Breast epithelium (tissue), 4 donors: Measurements from ENCODE around the gene TP53BP2. TPM values are rescaled to one million over a fixed set of nuclear protein-coding genes. Genes with fewer than 3 reads are reported as not detected.

ENCODE experiments used
- DNase-seq, 2 donors: peaks; one replicate each; pipeline ENCODE4 v3.0.0-alpha.2; 2019; ENCODE audit warnings: low spot score in 2 of 2
- H3K27ac ChIP-seq, 2 donors: fragments of 200-600 bp; sonication (generic) in 1 of 2; one replicate each; pipeline ENCODE4 v1.5.1; 2016 to 2019; ENCODE audit warnings: mild to moderate bottlenecking in 1 of 2
- H3K27me3 ChIP-seq, 2 donors: fragments of 200-600 bp; sonication (generic) in 1 of 2; one replicate each; pipeline versions ENCODE4 v1.5.1 to v1.6.0; 2017 to 2019; ENCODE audit warnings: control low read depth in 1 of 2, mild to moderate bottlenecking in 1 of 2
- H3K36me3 ChIP-seq: fragments of 200-600 bp; one replicate; pipeline ENCODE4 v1.5.1; 2019
- H3K4me1 ChIP-seq, 2 donors: fragments of 200-600 bp; sonication (generic); one replicate each; pipeline ENCODE4 v1.5.1; 2016 to 2019; ENCODE audit warnings: control low read depth in 1 of 2
- H3K4me3 ChIP-seq, 3 donors: fragments of 200-600 bp; sonication (generic); 1 replicate in 2 of 3; 2 replicates in 1 of 3; pipeline ENCODE4 v1.5.1; 2016 to 2019; ENCODE audit warnings: mild to moderate bottlenecking in 3 of 3, moderate library complexity in 2 of 3
- H3K9me3 ChIP-seq, 2 donors: fragments of 200-600 bp; sonication (generic) in 1 of 2; one replicate each; pipeline ENCODE4 v1.5.1; 2016 to 2019; ENCODE audit warnings: control low read depth in 1 of 2
- CTCF ChIP-seq, 3 donors: fragments of 450-650 bp; IDR thresholded peaks; one replicate each; pipeline ENCODE4 v1.5.1; 2016 to 2017; ENCODE audit warnings: antibody characterized with exemption in 3 of 3, mild to moderate bottlenecking in 3 of 3, moderate library complexity in 3 of 3
- POLR2A ChIP-seq: fragments of 450-650 bp; IDR thresholded peaks from one replicate; pipeline ENCODE4 v1.6.1; 2016; ENCODE audit warnings: antibody characterized with exemption, mild to moderate bottlenecking, moderate library complexity
- POLR2AphosphoS5 ChIP-seq, 3 donors: sonication (generic); formaldehyde crosslinking; IDR thresholded peaks; one replicate each; pipeline ENCODE4 v1.6.1; 2017; ENCODE audit warnings: antibody characterized with exemption in 3 of 3
- intact Hi-C: fragments of 100-400 bp; cut with DNase I; formaldehyde crosslinking; loops from one replicate; pipeline ENCODE4 v1.15.1; 2023; ENCODE audit warnings: low total_unique reads
- total RNA-seq, 3 donors: library from RNA; depleted of rRNA; stranded (reverse); fragments of >200 nt; gene quantifications; one replicate each; pipeline ENCODE4 v1.1.0, GENCODE V29; 2016

The TP53BP2 gene
- total RNA-seq, 3 donors from 2014 or later = 31.4 to 46.8 (median 38.0) TPM

DNA sequence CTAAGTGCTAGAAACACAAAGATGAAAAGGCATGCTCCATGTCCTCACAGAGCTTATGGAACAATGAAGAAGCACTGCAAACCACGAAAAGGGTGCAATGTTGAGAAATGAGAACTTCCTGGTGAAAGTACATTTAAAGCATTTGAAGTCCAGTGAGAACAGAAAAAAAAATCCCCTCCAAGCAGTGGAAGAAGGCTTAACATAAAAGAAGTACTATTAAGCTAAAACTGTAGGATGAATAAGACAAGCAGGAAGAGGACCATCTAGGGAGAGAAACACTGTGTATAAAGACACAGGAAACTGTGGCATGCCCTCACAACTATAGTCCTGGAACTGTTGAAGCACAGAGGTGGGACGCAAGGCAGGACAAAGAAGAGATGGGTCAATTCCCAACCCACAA is 10.0 kb downstream of the TP53BP2 start:
- Histone ChIP-seq H3K27me3 (no peaks in the 10 kb centered on the region), H3K4me3 (no peak overlapping the region), H3K9me3 (no peaks in the 10 kb centered on the region), H3K4me1 (peaks cover 4 to 8% of the 10 kb centered on the region in 2 donors), H3K36me3 (no peaks in the 10 kb centered on the region), H3K27ac (no peak overlapping the region)
- TF ChIP-seq POLR2A = no peak
- TF ChIP-seq POLR2AphosphoS5 (IDR thresholded peaks at IDR 0.05) = no peak
- intact Hi-C loops = no loop called here
- DNase-seq = no peak

DNA sequence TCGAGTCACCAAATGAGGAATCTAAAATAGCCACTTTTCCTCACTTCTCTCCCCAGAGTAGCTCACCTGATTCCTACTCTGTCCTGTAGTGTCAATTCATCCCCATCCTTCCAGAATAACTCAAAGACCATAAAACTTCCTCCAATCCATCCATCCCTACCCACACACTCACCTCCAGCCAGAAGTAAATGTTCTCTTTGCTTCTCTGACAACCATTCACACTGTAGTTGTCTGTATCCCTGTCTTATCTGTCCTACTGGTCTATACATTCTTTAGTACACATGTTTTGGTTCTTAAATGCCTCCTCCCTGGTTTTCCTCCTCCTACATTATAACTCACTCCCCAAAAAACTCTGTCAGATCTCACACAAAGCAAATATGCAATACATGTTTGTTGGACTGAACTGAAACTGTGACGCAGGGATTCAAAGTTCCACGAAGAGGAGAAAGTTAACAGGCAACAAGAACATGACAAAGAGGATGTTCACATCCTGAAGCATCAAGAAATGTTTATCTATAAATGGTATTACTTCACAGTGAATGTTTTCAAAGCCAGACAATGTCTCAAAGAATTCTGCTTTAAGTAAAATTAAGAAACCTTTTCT is 11.0 kb downstream of the TP53BP2 start:
- intact Hi-C loops = no loop called here
- DNase-seq = no peak
- H3K4me1 ChIP-seq = peaks cover 4 to 8% of the 10 kb centered on the region in 2 donors
- H3K27me3 ChIP-seq = no peaks in the 10 kb centered on the region
- H3K4me3 ChIP-seq = no peak overlapping the region
- H3K36me3 ChIP-seq = no peaks in the 10 kb centered on the region
- H3K27ac ChIP-seq = peak overlapping the region; percentile 16 to 17
- no peaks in the 10 kb centered on the region for H3K9me3 ChIP-seq
- TF ChIP-seq CTCF (IDR thresholded peaks at IDR 0.05) (no peak), POLR2A (no peak), POLR2AphosphoS5 (IDR thresholded peaks at IDR 0.05) (no peak)

DNA sequence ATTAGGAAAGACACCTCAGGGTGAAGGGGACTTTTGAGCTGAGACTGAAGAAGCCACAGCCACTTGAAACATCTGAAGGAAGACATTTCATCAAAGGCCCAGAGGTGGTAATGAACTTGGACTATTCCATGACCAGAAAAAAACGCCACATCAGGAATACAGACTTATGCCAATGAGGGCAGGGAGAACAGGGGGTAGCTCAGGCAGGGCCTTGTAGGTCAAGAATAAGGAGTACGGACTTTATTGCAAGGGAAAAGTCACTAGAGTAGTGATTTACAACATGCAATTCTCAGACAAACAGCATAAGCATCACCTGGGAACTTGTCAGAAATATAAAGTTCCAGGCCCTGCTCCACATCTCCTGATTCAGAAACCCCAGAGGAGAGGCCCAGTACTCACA is 11.8 kb downstream of the TP53BP2 start:
- Histone ChIP-seq H3K36me3 (no peaks in the 10 kb centered on the region), H3K4me3 (no peak overlapping the region), H3K4me1 (peaks cover 4 to 8% of the 10 kb centered on the region in 2 donors), H3K27me3 (no peaks in the 10 kb centered on the region), H3K9me3 (no peaks in the 10 kb centered on the region), H3K27ac (no peak overlapping the region)
- DNase-seq = no peak
- intact Hi-C loops = no loop called here
- TF ChIP-seq POLR2A = no peak
- no peak for TF ChIP-seq CTCF (IDR thresholded peaks at IDR 0.05)
- TF ChIP-seq POLR2AphosphoS5 (IDR thresholded peaks at IDR 0.05) = no peak

- H3K4me3 ChIP-seq = no peak overlapping the region
- intact Hi-C loops = no loop called here
- TF ChIP-seq POLR2AphosphoS5 (IDR thresholded peaks at IDR 0.05) = no peak
- no peak for TF ChIP-seq POLR2A
- TF ChIP-seq CTCF (IDR thresholded peaks at IDR 0.05) = no peak
- H3K9me3 ChIP-seq = no peaks in the 10 kb centered on the region
- no peaks in the 10 kb centered on the region for H3K36me3 ChIP-seq
- H3K4me1 ChIP-seq = peaks cover 4 to 8% of the 10 kb centered on the region in 2 donors
- DNase-seq = no peak
- peak overlapping the region; percentile 49 to 56 for H3K27ac ChIP-seq
- no peaks in the 10 kb centered on the region for H3K27me3 ChIP-seq
Measured at GRCh38 chr1:223832637-223832943, 13.2 kb downstream of the TP53BP2 start.

DNA sequence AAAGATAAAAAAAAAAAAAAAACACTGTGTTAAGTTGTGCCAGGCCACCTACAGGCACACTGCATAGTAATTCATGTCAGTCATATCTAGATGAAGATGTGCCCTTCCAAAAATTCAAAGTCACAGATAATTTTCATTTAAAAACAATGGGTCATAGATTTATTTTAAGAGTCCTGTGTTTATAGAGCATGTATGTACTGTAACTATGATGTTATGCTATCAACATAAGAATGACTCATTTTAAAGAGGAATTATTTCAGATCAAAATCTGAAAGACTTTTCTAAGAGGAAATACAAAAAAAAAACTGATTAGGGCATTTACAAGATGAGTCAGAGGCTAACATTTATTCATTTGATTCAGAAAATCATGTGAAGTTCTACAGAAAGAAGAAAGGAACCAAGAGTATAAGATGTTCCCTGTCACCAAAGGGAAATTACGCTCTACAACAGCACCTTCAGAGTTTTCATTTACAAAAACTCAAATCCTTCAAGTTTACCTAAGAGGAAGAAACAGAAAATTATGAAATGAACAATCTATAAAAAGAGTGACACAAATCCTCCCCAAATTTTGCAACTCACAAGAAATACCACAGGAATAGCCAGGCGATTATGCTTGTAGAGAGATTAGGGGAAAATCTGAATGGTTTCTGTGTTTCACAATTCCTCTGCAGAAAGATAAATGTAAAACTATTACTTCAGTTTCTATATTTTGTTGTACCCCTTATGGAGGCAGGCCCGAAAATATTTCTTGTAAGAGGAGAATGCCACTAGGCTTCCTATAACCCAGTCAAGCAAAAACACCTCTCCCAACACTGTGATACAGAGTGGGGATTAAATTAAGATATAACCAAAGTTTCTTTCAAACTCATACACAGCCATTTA is 13.8 kb downstream of the TP53BP2 start:
- no peaks in the 10 kb centered on the region for H3K27me3 ChIP-seq
- peak overlapping the region; percentile 49 to 56 for H3K27ac ChIP-seq
- no peak for DNase-seq
- H3K36me3 ChIP-seq = no peaks in the 10 kb centered on the region
- intact Hi-C loops = no loop called here
- no peak overlapping the region for H3K4me3 ChIP-seq
- TF ChIP-seq CTCF (IDR thresholded peaks at IDR 0.05) = no peak
- H3K4me1 ChIP-seq = peaks cover 4 to 8% of the 10 kb centered on the region in 2 donors
- no peaks in the 10 kb centered on the region for H3K9me3 ChIP-seq
